ENCODE results near the gene BAZ1A.

DNA sequence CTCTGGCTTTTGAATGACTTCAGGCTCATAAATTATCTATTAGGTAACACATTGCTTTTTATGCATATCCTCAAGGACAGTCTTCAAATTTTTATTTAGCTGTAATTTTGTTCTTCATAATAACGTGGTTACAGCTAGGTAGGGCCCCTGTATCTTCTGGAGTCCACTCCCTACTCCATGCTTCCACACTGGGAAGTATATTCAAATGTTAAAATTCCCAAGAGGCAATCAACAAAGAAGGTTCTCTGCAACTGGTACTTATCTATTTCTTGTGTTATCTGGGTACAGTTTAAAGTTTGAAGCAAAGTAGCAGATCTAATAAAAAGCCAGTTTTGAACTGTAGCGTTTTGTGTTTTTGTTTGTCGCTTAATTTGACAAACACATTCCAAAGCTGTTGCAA lies 20.1 kb upstream of the BAZ1A start:
- no peak for TF ChIP-seq EZH2phosphoT487 (IDR thresholded peaks at IDR 0.05; ENCODE audit: insufficient read depth, low read depth)
- TF ChIP-seq EZH2 (IDR thresholded peaks at IDR 0.05; ENCODE audit: insufficient read depth, poor library complexity, severe bottlenecking), result no peak
